MV-4-11 (cell line): ENCODE results near the gene OR2H1.

Source experiments
- DNase-seq: peaks from one replicate; lab custom pipeline; 2025; lab: John Stamatoyannopoulos, UW

OR2H1 gene

DNA sequence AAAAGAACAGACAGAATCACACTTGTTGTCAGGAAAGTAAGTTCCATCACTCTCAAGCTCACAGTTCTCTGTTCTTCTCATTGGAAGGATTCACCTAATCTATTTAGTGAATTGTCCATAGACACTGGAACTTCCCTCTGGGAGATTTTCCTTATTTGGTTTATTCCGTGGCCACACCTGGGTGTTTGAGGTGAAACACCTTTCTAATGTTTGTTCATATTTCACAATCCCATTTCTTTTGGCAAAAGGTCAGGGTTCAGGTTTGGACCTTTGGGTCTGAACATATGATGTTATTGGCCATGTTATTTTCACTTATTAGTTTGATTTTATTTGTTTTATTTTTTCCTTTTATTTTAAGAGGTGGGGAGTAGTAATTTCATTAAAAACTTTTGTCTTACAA lies 26.8 kb downstream of the OR2H1 start:
- DNase-seq: no peak

DNA sequence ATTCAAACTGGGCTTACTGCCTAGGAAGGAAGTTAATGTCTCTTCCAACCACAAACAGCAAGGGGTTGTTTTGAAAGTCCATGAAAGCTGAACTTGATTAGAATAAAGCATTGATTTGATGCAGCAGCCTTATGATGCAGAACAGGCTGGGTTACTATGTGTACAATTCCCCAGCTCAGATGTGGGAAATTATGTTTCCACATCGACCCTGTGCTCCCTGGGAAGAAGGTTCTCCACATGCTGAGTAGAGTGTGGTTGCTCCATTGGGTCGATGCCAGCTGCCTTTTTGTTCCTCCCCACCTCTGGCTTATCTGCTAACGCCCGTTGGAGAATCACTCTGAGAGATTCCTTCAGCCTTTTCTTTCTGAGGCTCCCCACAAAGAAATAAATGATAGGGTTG lies 29.6 kb downstream of the OR2H1 start:
- DNase-seq: no peak

DNA sequence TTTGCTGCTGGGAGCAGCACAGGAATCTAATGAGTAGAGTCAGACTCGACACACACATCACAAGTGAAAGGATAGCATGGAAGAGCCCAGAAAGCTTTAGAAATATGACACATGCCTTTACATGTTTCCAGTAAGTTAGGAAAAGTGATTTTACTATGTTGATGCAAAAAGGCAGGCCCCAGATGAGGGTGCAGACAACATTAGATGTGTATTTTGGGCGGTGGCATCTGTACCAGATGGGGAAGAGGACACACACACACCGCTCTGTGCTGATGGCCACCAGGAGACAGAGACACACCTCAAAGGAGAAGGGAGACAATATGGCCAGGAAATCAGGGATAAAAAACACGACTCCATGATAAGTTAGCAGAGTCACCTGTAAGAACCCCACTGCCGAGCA lies 30.2 kb downstream of the OR2H1 start:
- no peak for DNase-seq

DNA sequence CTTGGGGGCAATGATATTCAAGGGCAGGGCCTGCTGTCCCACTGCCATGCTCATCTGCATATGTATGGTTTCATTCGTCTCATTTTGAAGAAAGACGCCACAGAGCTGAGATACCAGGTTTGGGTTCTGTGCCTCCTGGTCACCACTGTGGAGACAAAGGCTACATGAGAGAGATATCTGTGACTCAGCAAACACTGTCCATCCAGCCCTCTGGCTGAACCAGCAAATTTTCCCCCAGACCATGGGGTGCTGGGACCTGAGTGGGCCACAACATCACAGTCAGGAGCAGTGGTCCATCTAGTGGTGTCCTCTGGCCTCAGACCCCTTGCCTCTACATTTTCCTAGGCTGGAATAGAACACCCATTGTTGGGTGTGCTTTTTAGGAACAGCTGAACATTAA lies 30.7 kb downstream of the OR2H1 start, which contains the start of gene MAS1L:
TSS of gene MAS1L (minus strand) at position 297 of the 400 bp plus-strand sequence. CDS start at position 243, 54 bp downstream.
- DNase-seq: no peak

DNA sequence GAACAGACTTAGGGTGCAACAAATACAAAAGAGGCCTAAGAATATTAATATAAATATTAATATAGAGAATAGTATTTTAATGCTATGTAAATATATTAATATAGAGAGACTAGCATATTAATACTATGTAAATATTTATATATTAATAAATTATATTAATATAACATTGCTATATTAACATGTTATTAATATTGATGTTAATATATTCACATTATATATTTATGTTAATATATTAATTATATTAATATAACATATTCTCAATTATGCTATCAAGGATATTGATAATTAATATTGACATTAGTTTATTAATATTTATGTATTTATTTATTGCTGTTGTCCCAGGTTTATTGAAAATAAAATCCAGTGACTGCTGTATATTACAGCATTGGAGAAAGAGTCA lies 31.9 kb downstream of the OR2H1 start:
- no peak for DNase-seq

DNA sequence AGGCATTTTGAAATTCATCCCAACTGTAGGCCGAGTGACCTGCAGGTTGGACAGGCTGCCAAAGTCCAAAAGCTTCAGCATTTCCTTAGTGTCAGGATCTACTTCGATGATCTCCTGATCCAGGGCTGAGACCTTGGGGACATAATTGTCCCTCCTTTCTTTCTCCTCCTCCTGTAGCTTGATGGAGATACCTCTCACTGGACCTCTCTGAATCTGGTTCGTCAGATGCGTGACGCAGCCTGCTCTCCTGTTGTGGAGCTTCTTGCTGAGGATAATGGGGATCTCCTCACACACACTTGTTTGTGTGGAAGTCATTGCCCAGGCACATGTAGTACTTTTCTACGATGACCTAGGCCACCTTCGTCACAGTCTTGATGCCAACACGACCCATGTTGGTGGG lies 32.3 kb downstream of the OR2H1 start:
- DNase-seq: no peak

DNA sequence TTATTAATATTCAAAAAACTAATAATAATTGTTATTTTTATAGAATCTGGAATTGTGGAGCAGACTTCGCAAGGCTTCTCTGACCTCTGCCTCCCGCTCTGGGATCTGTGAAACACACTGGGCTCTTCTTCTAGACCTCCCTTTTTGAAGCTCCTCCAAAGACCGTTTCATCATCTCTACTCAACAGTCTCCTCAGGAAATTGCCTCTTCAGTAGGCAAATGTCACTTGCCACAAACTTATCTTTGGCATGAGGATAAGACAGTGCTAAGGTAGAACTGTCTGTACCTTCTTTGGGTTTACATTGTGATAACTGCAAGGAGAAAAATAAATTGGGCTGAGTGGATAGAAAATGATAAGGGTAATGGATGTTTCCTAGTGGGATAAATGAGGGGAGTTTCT lies 33.1 kb downstream of the OR2H1 start:
- DNase-seq: no peak

DNA sequence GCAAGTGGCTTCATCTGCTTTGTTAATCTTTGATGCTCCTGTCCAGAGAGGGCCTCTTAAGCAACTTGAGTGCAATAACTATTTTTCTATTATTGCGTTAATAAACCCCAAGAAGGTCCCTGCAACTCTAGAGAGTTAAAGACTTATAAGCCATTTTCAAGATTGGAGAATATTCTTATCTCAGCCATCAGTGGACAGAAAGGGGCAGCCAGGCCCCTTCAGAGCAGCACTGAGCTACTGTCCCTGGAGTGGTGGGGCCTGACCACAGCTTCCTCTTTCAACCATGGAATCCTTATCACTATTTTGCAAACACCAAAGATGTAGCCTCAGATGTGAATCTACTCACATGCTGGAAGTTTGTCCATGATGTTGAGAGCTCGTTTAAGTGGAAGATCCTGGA lies 33.6 kb downstream of the OR2H1 start:
- peak; percentile 67 for DNase-seq

DNA sequence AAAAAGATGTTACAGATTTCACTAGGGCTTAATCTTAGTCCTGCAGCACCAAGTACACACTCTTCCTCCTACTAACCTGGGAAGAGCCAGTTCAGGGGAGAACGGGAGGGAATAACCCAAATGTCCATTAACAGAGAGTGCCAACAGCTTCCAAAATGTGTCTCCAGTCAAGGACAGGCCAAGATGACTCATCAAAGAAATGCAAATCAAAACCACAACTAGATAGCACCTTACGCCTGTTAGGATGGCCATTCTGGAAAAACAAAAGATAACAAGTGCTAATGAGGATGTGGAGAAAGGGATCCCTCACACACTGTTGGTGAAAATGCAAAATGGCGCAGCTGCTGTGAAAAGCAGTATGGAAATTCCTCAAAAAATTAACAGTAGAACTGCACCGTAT lies 34.6 kb downstream of the OR2H1 start:
- DNase-seq: no peak

DNA sequence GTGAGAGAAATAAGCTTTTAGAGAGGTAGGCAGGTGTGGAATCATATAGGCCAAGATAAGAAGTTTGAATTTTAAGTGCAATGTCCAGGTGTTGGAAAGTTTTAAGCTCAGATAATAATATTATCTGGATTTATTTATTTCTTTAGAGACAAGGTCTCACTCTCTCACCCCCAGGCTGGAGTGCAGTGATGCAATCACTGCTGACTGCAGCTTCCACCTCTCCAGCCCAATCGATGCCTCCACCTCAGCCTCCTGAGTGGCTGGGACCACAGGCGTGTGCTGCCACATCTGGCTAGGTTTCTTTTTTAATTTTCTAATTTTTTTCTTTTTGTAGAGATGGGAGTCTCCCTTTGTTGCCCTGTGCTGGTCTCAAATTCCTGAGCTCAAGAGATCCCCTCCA lies 36.3 kb downstream of the OR2H1 start:
- DNase-seq: no peak

DNA sequence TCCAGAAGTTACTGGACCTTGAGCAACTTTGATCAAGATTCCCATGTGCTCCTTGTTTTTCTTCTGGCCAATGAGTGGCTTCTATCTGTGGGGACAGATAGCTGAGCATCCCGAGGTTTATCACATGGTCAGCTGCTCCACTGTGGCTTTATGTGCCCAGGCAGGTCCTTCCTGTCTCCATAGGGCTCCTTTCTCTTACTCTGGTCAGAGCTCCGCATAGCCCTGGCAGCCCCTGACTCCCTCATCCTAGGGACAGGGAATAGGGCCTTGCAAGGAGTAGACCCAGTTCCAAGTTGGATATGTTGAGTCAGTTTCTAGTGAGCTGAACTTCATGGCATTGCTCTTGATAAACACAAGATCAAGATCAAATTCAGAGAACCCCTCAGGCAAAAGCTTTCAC lies 37.2 kb downstream of the OR2H1 start:
- DNase-seq: no peak

DNA sequence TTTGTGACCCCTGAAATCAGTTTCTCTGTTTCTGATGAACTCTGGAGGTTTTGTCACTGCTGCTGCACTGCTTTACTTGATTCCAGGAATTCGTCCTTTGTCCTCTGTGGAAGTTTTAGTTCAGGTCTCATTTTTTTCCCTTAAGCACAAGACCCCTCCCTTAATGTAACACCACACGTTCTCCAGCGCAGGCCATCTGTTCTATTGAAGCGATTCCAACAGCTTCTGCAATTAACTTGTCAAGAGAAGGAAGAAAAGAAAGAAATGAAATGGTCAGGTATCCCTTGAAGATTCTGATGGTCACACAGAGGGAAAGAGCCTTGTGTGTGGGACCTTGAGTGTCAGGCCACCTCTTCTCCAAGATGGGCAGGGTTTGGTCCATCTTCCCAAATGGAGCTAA lies 38.6 kb downstream of the OR2H1 start:
- no peak for DNase-seq

DNA sequence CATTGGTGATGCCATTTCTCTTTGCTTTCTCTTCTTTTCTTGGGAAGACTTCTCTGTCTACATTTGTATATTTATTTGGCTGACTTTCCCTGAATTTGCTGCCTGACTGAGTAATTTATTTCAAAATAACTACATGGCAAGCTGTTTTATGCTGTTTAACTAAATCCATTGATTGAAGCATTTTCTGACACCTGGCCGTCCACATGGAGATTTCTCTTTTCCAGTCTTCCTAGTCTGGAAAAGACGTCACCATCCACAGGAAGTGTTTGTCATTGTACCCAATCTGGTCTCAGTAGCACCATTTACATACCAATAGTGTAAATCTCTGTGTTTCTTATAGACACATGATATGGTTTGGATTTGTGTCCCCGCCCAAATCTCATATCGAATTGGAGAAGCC lies 40.0 kb downstream of the OR2H1 start:
- DNase-seq: no peak

DNA sequence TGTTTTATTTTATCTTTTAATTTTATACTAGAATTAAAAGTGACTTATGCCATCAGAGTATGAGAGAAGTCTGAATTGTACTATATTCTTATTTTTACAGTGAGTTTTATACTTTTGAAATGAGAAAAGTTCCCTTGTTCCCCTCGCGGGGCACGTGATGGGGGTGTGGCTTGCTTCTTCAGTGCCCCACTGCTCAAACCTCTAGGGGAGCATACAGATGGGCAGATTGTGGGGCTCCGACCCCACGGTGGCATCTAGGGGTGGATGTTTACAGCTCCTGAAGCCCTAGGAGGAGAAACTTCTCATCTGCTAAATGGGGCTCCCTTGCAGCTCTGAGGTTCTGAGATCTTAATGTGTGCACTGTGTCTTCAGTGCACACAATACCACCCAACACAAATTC lies 42.7 kb downstream of the OR2H1 start:
- no peak for DNase-seq

DNA sequence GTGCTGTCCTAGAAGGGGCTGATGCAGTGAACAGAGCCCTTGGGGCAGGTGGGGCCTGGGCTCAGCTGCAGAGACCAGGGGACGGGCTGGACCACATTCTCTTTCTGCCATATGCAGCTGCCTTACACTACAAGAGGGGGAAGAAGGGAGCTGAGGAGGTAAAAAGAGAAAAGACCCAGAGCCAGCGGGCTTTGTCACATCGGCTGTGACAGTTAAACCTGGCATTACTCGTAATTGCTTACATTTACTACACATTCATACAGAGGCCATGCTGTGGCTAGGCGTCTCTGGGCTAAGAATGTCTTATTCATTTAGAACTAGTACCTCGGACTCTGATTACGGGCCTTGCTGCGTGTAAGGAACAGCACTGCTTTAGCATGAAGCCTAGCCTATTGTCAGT lies 43.6 kb downstream of the OR2H1 start:
- no peak for DNase-seq

DNA sequence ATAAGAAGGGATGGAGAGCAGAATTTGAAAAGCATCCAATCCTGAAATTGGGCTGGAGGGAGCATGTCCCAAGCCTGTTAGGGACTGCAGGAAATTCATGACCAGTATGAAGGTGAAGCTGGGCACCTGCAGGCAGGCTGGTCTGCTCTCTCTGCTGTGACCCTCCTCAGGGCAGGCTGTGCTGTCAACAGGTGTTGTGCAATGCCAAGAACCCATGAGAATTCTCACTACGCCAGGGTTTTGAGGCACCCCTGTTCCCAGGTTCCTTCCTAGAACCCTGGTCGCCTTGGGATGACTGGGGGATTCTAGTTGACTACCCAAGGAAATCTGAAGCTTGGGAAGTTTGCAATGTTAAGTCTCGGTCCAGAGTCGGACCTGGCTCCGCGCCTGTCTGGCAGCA lies 44.2 kb downstream of the OR2H1 start:
- DNase-seq: no peak

DNA sequence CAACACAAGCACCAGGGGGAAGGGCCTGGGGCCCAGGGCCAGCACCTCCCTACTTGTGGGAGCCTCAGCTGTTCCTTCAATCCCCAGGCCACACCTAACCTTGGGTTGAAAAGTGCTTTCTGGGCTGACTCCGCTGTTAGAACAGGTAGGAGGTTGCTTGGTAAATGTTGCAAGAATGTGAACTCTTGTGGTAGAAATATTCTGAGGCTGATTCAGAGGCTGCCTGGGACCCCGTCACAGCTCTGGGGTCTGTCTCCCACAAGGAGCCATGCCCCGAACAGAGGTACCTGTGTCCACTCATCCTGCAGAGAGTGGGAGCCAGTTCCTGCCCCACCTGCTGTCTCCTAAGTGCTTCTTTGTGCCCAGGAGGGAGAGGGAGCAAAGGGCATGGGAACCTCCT lies 45.2 kb downstream of the OR2H1 start:
- no peak for DNase-seq

DNA sequence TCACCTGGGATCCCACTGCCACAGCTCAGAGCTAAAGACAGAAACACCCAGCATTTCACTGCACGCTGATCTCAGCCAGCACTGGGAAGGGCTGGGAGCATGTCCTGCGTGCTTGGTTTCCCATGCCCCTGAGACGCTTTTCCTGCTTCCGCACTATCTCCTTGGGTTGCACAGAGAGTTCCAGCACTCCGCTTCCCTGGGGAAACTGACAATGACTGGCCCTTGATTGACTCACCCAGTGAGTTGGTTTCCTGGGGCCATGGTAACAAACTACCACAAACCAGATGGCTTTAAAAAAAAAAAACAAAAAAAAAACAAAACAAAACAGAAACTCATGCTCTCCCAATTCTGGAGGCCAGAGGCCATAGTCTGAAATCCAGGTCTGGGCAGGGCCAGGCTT lies 45.6 kb downstream of the OR2H1 start:
- no peak for DNase-seq

DNA sequence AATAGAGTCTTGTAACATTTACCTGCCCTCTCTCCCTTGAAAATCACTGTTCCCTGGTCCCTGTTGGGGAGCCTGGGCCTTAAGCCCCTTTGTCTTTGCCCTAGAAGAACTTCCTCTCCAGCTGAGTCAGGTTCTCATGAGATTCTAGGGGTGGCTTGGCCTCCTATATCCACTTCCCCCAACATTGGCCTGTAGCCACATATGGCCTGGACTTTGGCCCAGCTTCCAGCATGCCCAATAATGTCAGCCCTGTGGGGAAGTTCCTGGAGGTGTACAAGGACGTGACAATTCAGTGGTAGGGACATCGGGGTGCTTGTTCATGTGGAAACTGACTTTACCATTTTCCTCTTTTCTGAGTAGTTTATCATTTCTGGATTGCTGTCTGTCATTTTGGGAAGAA lies 48.0 kb downstream of the OR2H1 start:
- no peak for DNase-seq

DNA sequence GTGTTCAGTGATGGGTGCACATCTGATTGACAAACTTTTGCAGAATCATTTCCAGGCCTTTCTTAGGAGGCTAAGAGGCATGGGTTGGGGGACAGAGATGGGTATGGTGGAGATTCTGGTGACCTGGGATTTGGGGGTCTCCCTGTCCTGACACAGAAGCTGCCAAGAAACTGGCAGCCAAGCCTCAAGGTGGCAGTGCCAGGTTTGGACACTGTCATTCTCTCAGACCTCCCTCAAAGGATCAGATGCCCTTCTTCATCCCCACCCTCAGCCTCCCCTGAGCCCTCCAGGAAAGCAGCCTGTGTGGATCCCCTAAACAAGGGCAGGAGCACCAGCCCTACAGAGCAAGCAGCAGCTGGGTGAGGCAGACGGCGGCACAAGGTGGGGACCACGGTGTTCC lies 48.9 kb downstream of the OR2H1 start:
- no peak for DNase-seq

DNA sequence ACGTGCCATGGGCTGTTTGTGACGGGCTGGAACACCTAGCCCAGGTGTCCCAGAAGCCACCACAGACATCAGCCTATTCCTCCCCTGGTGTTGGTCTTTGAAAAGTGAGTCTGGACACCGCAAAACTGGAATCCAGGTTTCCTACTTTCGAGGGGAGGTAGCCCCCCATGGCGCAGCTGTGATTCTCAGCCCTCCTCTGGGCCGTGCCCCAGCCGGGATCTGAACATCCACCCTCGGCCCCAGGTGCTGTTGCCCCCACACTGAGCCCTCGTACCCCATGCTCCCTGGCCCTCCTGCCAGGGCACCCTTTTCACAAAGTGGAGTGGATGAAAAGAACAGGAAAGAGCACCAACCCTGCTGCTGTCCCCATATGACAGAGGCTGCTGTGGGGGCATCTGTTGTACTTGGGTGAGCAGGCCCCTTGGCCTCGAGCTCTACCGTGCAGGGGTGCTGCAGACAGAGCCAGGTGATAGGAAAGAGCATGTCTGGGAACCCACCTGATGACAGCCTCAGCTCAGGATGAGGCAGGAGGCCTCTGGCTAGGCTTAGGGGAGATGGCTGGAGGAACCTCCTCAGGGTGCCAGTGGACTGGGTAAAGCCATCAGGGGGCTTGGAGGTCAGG lies 49.6 kb downstream of the OR2H1 start:
- no peak for DNase-seq

DNA sequence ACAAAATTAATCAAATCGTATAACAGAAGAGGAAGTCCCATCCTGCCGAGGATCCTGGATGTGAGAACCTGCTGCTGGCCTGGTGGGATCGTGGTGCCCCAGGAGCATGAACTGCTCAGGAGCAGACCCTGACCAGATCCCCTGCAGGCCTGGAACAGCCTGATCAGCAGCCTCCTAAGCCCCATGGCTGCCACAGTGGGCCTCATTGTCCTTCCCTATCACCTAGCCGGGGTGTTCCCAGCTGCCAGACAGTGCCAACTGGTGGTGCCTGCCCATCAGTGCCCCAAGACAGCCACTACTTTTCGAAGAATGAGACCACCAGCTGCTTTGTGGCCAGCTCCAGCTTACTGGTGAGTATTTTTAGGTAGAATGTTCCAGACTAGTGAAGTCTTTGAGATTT lies 50.4 kb downstream of the OR2H1 start:
- DNase-seq: no peak

DNA sequence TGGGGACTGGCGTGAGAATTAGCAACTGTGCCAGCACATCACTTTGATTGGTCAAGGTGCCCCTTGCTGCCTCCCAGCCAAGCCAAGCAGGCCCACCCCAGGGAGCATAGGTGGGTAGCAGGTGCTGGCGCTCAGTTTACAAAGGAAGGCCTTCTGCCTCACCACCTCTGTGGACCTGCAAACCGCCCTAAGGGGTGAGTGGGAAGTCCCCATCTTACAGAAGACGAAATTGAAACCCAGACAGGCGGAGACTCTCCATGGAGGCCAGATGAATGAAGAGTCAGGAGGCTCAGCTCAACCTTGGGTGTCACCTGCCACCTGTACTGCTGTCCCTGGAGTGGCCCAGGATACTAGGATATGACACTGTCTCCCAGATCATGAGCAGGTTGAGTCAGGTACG lies 52.3 kb downstream of the OR2H1 start:
- no peak for DNase-seq

DNA sequence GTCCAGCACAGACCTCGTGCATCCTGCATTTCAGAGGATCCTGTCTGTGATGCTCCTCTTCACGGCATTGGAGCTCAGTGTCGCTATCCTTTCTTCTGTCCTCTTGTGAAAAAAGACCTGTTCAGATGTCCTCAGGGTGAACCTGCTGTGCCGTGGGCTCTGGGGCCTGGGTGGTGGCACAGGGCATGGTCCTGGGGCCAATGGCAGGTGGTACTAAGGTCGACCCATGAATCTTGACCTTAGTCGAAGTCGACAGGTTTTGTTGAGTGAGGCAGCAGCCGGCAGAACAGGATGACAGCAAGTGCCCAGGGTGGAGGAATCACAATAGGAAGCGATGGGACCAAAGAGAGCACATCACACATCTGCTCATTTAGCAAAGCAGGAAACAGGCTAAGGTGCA lies 52.8 kb downstream of the OR2H1 start:
- DNase-seq: no peak

DNA sequence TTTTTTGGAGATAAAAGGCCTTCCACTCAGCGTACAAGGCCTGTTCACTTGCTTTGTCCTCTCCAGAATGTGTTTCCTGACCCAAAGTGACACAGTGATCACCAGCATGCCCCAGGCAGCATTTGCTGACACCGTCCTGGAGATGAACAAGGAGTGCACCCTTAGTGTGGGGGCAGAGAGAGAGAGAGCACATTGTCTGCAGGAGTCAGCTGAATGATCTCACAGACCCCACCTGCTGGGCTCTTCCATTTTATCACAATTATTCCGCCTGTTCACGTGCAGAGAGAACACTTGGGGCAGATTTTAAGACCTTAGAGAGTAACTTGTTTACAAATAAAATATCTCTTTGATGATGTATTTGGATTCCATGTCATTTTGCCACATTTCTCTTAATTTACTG lies 53.2 kb downstream of the OR2H1 start:
- DNase-seq: no peak
